IMR-90 (cell line): Measurements from ENCODE around the gene KAT2A. TPM values are rescaled to one million over a fixed set of nuclear protein-coding genes. Genes with fewer than 3 reads are reported as not detected.

ENCODE experiments used
- ATAC-seq: fragments of 200-7000 bp; cut with Tn5 transposase; 2 replicates; pipeline ENCODE4 v1.9.1; 2020; ENCODE audit warnings: low read depth, mild to moderate bottlenecking, moderate library complexity
- BruUV-seq: library from RNA; stranded (reverse); fragments of 400-500 nt; replicated peaks from 2 replicates; lab custom pipeline; 2021; lab: Mats Ljungman, UMichigan
- CTCF ChIA-PET: fragments of 300-600 bp; formaldehyde crosslinking; extraction: SDS; loops from one replicate; lab custom pipeline; 2021; ENCODE audit warnings: antibody characterized with exemption; lab: Yijun Ruan, JAX
- POLR2A ChIA-PET: fragments of 300-600 bp; sonication (Branson Sonifier 250); formaldehyde crosslinking; loops from one replicate; lab custom pipeline; 2022; ENCODE audit warnings: antibody characterized with exemption; ENCODE audit not compliant: unreplicated experiment; lab: Charles Lee
- DNase-seq: peaks from one replicate; pipeline ENCODE4 v3.0.0; 2013
- H2AFZ ChIP-seq: replicated peaks from 2 replicates; pipeline ENCODE3; 2013; ENCODE audit warnings: low read length, mild to moderate bottlenecking; ENCODE audit not compliant: poor library complexity
- H2AK5ac ChIP-seq: 2 replicates; pipeline ENCODE4 v1.6.1; 2013; ENCODE audit warnings: low read depth, low read length, inconsistent platforms
- H2AK9ac ChIP-seq: replicated peaks from 2 replicates; pipeline ENCODE3; 2013; ENCODE audit warnings: mild to moderate bottlenecking, low read depth, low read length, moderate library complexity; ENCODE audit not compliant: poor library complexity
- H2BK120ac ChIP-seq: 2 replicates; pipeline ENCODE4 v1.6.1; 2013; ENCODE audit warnings: low read depth, low read length, inconsistent platforms
- H2BK15ac ChIP-seq: 3 replicates; pipeline ENCODE4 v1.6.1; 2013; ENCODE audit warnings: low read depth, low read length, inconsistent platforms
- H2BK20ac ChIP-seq: 2 replicates; pipeline ENCODE4 v1.6.1; 2013; ENCODE audit warnings: low read depth, mild to moderate bottlenecking, inconsistent platforms, low read length, moderate library complexity
- H2BK5ac ChIP-seq: 2 replicates; pipeline ENCODE4 v1.6.1; 2013; ENCODE audit warnings: mild to moderate bottlenecking, low read depth, low read length, inconsistent platforms; ENCODE audit not compliant: poor library complexity, severe bottlenecking
- H3K14ac ChIP-seq: replicated peaks from 2 replicates; pipeline ENCODE4 v1.6.1; 2013; ENCODE audit warnings: low read depth, low read length, inconsistent platforms
- H3K18ac ChIP-seq: 2 replicates; pipeline ENCODE4 v1.6.1; 2013; ENCODE audit warnings: low read depth, low read length, control low read depth
- H3K23ac ChIP-seq: 2 replicates; pipeline ENCODE4 v1.6.1; 2013; ENCODE audit warnings: low read depth, low read length, inconsistent platforms
- H3K27ac ChIP-seq: 2 replicates; pipeline ENCODE4 v1.5.1; 2013; ENCODE audit warnings: mild to moderate bottlenecking, control low read depth, low read length; ENCODE audit not compliant: insufficient read depth
- H3K27me3 ChIP-seq: 2 replicates; pipeline ENCODE4 v1.6.1; 2013; ENCODE audit warnings: low read length; ENCODE audit not compliant: control insufficient read depth, insufficient read depth
- H3K36me3 ChIP-seq: 2 replicates; pipeline ENCODE4 v1.6.1; 2013; ENCODE audit warnings: low read length, mixed read lengths; ENCODE audit not compliant: control insufficient read depth, insufficient read depth
- H3K4ac ChIP-seq: 2 replicates; pipeline ENCODE4 v1.6.1; 2013; ENCODE audit warnings: low read depth, low read length, inconsistent platforms
- H3K4me1 ChIP-seq: 2 replicates; pipeline ENCODE4 v1.6.1; 2013; ENCODE audit warnings: low read length, mixed read lengths; ENCODE audit not compliant: control insufficient read depth, insufficient read depth
- H3K4me2 ChIP-seq: 2 replicates; pipeline ENCODE4 v1.6.1; 2013; ENCODE audit warnings: low read depth, mild to moderate bottlenecking, control low read depth, low read length, moderate library complexity
- H3K4me3 ChIP-seq: 2 replicates; pipeline ENCODE4 v1.5.1; 2013; ENCODE audit warnings: low read depth, mild to moderate bottlenecking, control low read depth, low read length, moderate library complexity; ENCODE audit not compliant: insufficient read depth
- H3K56ac ChIP-seq: 2 replicates; pipeline ENCODE4 v1.6.1; 2013; ENCODE audit warnings: low read length, inconsistent platforms; ENCODE audit not compliant: insufficient read depth; ENCODE audit errors: extremely low read depth
- H3K79me1 ChIP-seq, 2 experiments: 2 replicates each; pipeline ENCODE4 v1.6.1; 2013; ENCODE audit warnings: low read length in 2 of 2, inconsistent platforms in 1 of 2, low read depth in 1 of 2
- H3K9ac ChIP-seq: 2 replicates; pipeline ENCODE4 v1.6.1; 2013; ENCODE audit warnings: low read depth, low read length, control low read depth
- H3K9me1 ChIP-seq: 2 replicates; pipeline ENCODE4 v1.6.1; 2013; ENCODE audit warnings: low read length, inconsistent platforms; ENCODE audit not compliant: insufficient read depth
- H3K9me3 ChIP-seq: 2 replicates; pipeline ENCODE4 v1.6.1; 2013; ENCODE audit warnings: low read length; ENCODE audit not compliant: control insufficient read depth, insufficient read depth
- H4K20me1 ChIP-seq: 2 replicates; pipeline ENCODE4 v1.6.1; 2013; ENCODE audit warnings: low read length, inconsistent platforms; ENCODE audit not compliant: insufficient read depth
- H4K5ac ChIP-seq: 2 replicates; pipeline ENCODE4 v1.6.1; 2013; ENCODE audit warnings: mild to moderate bottlenecking, low read depth, low read length, control low read depth
- H4K8ac ChIP-seq, 2 experiments: 2 replicates each; pipeline ENCODE4 v1.6.1; 2013; ENCODE audit warnings: low read depth in 2 of 2, low read length in 2 of 2, control low read depth in 1 of 2, inconsistent platforms in 1 of 2
- H4K91ac ChIP-seq: 2 replicates; pipeline ENCODE4 v1.6.1; 2013; ENCODE audit warnings: low read depth, low read length, inconsistent platforms; ENCODE audit not compliant: insufficient read depth
- BHLHE40 ChIP-seq: fragments of 150-350 bp; IDR thresholded peaks from 2 replicates; pipeline ENCODE4 v1.6.1; 2016; ENCODE audit warnings: mild to moderate bottlenecking, low read depth, low read length
- CHD1 ChIP-seq: IDR thresholded peaks from 2 replicates; pipeline ENCODE4 v1.6.1; 2012; ENCODE audit warnings: low read depth, low read length, improper control_type of control experiment
- MAFK ChIP-seq: IDR thresholded peaks from 2 replicates; pipeline ENCODE4 v1.6.1; 2012; ENCODE audit warnings: low read depth, low read length, improper control_type of control experiment
- RCOR1 ChIP-seq: IDR thresholded peaks from 2 replicates; pipeline ENCODE4 v1.6.1; 2012; ENCODE audit warnings: mild to moderate bottlenecking, low read length, improper control_type of control experiment; ENCODE audit not compliant: insufficient replicate concordance
- WGBS, 2 experiments: methylation state at CpG; one replicate each; pipeline versions ENCODE4 v1.1.5 to v1.1.7; 2013; ENCODE audit warnings: missing lambda C conversion rate in 2 of 2; ENCODE audit not compliant: insufficient read length in 1 of 2; ENCODE audit errors: extremely low coverage in 2 of 2; 5-methylcytosine and 5-hydroxymethylcytosine counted together
- dilution Hi-C: fragments of 300-500 bp; cut with HindIII; formaldehyde crosslinking; loops from one replicate; pipeline ENCODE4 v1.14.3; 2018; ENCODE audit warnings: low sequenced_read_pairs; ENCODE audit not compliant: unreplicated experiment
- in situ Hi-C: fragments of 300-500 bp; cut with MboI; formaldehyde crosslinking; loops from 3 replicates; pipeline ENCODE4 v1.14.3; 2019; ENCODE audit warnings: low sequenced_read_pairs, inconsistent platforms, mixed read lengths
- intact Hi-C: fragments of 100-400 bp; cut with micrococcal nuclease; formaldehyde crosslinking; loops from 2 replicates; pipeline ENCODE4 v1.10.0; 2022
- polyA plus RNA-seq, 3 experiments: library from polyadenylated mRNA; depleted of rRNA; stranded (reverse); fragments of >200 nt; gene quantifications; 2 replicates each; pipeline ENCODE4 v1.2.3, GENCODE V29; 2012; ENCODE audit warnings: low replicate concordance in 1 of 3
- total RNA-seq: library from RNA; depleted of rRNA; stranded (reverse); fragments of >200 nt; gene quantifications from 2 replicates; pipeline ENCODE4 v1.2.3, GENCODE V29; 2012

The KAT2A gene
- total and polyA plus RNA-seq, 2 of the 4 experiments (the other 2 are of a cell fraction), result 6.3 to 28.2 TPM

- no peak overlapping the region for H2BK5ac ChIP-seq
- no peak overlapping the region for H3K18ac ChIP-seq
- no peak overlapping the region for H4K91ac ChIP-seq
- no peak overlapping the region for H3K9ac ChIP-seq
- no peak overlapping the region for H3K56ac ChIP-seq
- H2AK5ac ChIP-seq, result no peak overlapping the region
- no TSS peak for BruUV-seq
- DNase-seq, result no peak
- no peaks in the 10 kb centered on the region for H3K9me3 ChIP-seq
- H4K5ac ChIP-seq, result no peak overlapping the region
- no peak overlapping the region for H2BK15ac ChIP-seq
- no peak overlapping the region for H3K27ac ChIP-seq
- H2BK20ac ChIP-seq, result no peak overlapping the region
- H2BK120ac ChIP-seq, result no peak overlapping the region
- H2AFZ ChIP-seq, result no peak overlapping the region
- ChIA-PET CTCF (interaction anchor here (0.9 kb wide), 1 partner anchor 13 kb away, joined by 3 read pairs; the partner anchor contains the start of gene KCNH4), POLR2A (no interaction called here)
- no peaks in the 10 kb centered on the region for H4K20me1 ChIP-seq
- H2AK9ac ChIP-seq, result no peak overlapping the region
- intact Hi-C loops, result no loop called here
- H3K9me1 ChIP-seq, result no peaks in the 10 kb centered on the region
- H3K27me3 ChIP-seq, result peaks cover 30% of the 10 kb centered on the region
- 86% methylated on average over 5 of the region's 8 CpGs; no CpG with 5 or more reads in 1 of the 2 experiments for WGBS, 2 experiments
- H3K36me3 ChIP-seq, result no peaks in the 10 kb centered on the region
- H3K4me3 ChIP-seq, result no peak overlapping the region
- no peak overlapping the region for H3K4me2 ChIP-seq
- in situ Hi-C loops, result no loop called here
- TF ChIP-seq RCOR1 (no peak), CHD1 (no peak), MAFK (no peak), BHLHE40 (no peak)
- dilution Hi-C loops, result no loop called here
- no peaks in the 10 kb centered on the region for H3K79me1 ChIP-seq
- H3K4me1 ChIP-seq, result no peaks in the 10 kb centered on the region
- H3K14ac ChIP-seq, result no peak overlapping the region
- H3K4ac ChIP-seq, result no peak overlapping the region
- H4K8ac ChIP-seq, result no peak overlapping the region
- no peak overlapping the region for H3K23ac ChIP-seq
- no peak for ATAC-seq
Observed at GRCh38 chr17:42167807-42168206, 46.6 kb upstream of the KAT2A start.
